Astrocyte (in vitro differentiated cells and primary cell): ENCODE results near the gene RAPSN.

Experiments used
- CTCF ChIP-seq: IDR thresholded peaks from 2 replicates; pipeline ENCODE4 v1.5.1; 2011; ENCODE audit warnings: low read depth, mild to moderate bottlenecking, inconsistent platforms, low read length, moderate library complexity; ENCODE audit not compliant: insufficient read depth
- EZH2 ChIP-seq: IDR thresholded peaks from 2 replicates; pipeline ENCODE4 v1.6.1; 2012; ENCODE audit warnings: mild to moderate bottlenecking, low read length, inconsistent platforms; ENCODE audit not compliant: insufficient read depth

- no peak for TF ChIP-seq CTCF
- TF ChIP-seq EZH2, result no peak
Measured at GRCh38 chr11:47469361-47470179, 20.6 kb upstream of the RAPSN start.
